SK-N-MC (cell line): ENCODE measurements around the gene TEKTIP1.

Experiments
- EZH2 ChIP-seq: fragments of 200-600 bp; sonication (generic); IDR thresholded peaks from one replicate; pipeline ENCODE4 v1.6.1; 2017; ENCODE audit warnings: antibody characterized with exemption
- POLR2AphosphoS5 ChIP-seq: IDR thresholded peaks from 2 replicates; pipeline ENCODE4 v1.6.1; 2012; ENCODE audit warnings: mild to moderate bottlenecking, low read depth, low read length, borderline replicate concordance

GRCh38 chr19:3518255-3518654, 20.7 kb upstream of the TEKTIP1 start:
- TF ChIP-seq EZH2 (no peak), POLR2AphosphoS5 (no peak)
